ENCODE results near the gene CNOT9. TPM values are rescaled to one million over a fixed set of nuclear protein-coding genes. Genes with fewer than 3 reads are reported as not detected.

Gene CNOT9
- total RNA-seq: 46.6 and 58.3 TPM in 2 replicates

GRCh38 chr2:218568190-218569037 is at the start of gene CNOT9, which contains the start of gene USP37:
CNOT9 (plus strand) TSS chr2:218568839; CDS start chr2:218568955, 116 bp downstream.
USP37 (minus strand) TSS chr2:218568351; CDS start chr2:218558653, 9,698 bp downstream.

GRCh38 chr2:218607436-218608115 is 38.9 kb downstream of the CNOT9 start, which contains the start of gene PLCD4:
PLCD4 (plus strand) TSS chr2:218607899; CDS start chr2:218615740, 7,841 bp downstream.

Small RNA genes lying within 50 kb of the gene (small RNA-seq; reads per million reads assigned to genes)
- gene RNU6-136P: not detected

Other genes starting within 250 kb of the CNOT9 start
- gene CATIP, start 212.0 kb upstream of the CNOT9 start, total RNA-seq: not detected in 2 replicates
- gene SLC11A1, start 186.6 kb upstream of the CNOT9 start, total RNA-seq: under 0.01 and 0.16 TPM in 2 replicates
- gene CTDSP1, start 169.0 kb upstream of the CNOT9 start, total RNA-seq: 85.5 and 91.6 TPM in 2 replicates
- gene VIL1, start 149.7 kb upstream of the CNOT9 start, total RNA-seq: under 0.01 TPM in 1 of 2 replicates, not detected in the other
- 6.4 and 8.6 TPM in 2 replicates for gene USP37, start 488 bp upstream of the CNOT9 start, total RNA-seq
- gene PLCD4, start 39.1 kb downstream of the CNOT9 start, total RNA-seq: 6.7 and 8.0 TPM in 2 replicates
- 16.9 and 20.8 TPM in 2 replicates for gene ZNF142, start 90.8 kb downstream of the CNOT9 start, total RNA-seq
- gene BCS1L, start 90.8 kb downstream of the CNOT9 start, total RNA-seq: 20.8 and 24.4 TPM in 2 replicates
- 34.2 and 38.5 TPM in 2 replicates for gene RNF25, start 103.2 kb downstream of the CNOT9 start, total RNA-seq
- 25.4 and 28.7 TPM in 2 replicates for gene STK36, start 103.2 kb downstream of the CNOT9 start, total RNA-seq
- gene TTLL4, start 142.0 kb downstream of the CNOT9 start, total RNA-seq: 9.8 and 18.3 TPM in 2 replicates
- gene CYP27A1, start 213.3 kb downstream of the CNOT9 start, total RNA-seq: 21.5 and 35.2 TPM in 2 replicates